HG03439 (cell line): ENCODE results near the gene ARHGAP22.

ENCODE experiments used
- ATAC-seq: cut with Tn5 transposase; IDR thresholded peaks from one replicate; pipeline ENCODE4 v1.9.1; 2021; ENCODE audit warnings: mild to moderate bottlenecking, moderate library complexity; ENCODE audit not compliant: unreplicated experiment

ARHGAP22 gene

GRCh38 chr10:48468130-48468790 lies 136.6 kb downstream of the ARHGAP22 start:
- no peak for ATAC-seq

GRCh38 chr10:48467669-48468068 lies 137.2 kb downstream of the ARHGAP22 start:
- ATAC-seq, result no peak

- no peak for ATAC-seq
Measured at GRCh38 chr10:48466611-48467240, 138.1 kb downstream of the ARHGAP22 start.

GRCh38 chr10:48465860-48466521 lies 138.9 kb downstream of the ARHGAP22 start:
- no peak for ATAC-seq

GRCh38 chr10:48464871-48465736 lies 139.8 kb downstream of the ARHGAP22 start:
- ATAC-seq, result no peak

GRCh38 chr10:48464121-48464870 lies 140.6 kb downstream of the ARHGAP22 start:
- ATAC-seq, result no peak

- ATAC-seq, result no peak
Measured at GRCh38 chr10:48463318-48464003, 141.4 kb downstream of the ARHGAP22 start.

GRCh38 chr10:48462482-48463020 lies 142.3 kb downstream of the ARHGAP22 start:
- ATAC-seq, result no peak

- ATAC-seq, result no peak
Measured at GRCh38 chr10:48461623-48462481, 143.0 kb downstream of the ARHGAP22 start.

- no peak for ATAC-seq
Measured at GRCh38 chr10:48460182-48460581, 144.7 kb downstream of the ARHGAP22 start.

- no peak for ATAC-seq
Measured at GRCh38 chr10:48459270-48460150, 145.4 kb downstream of the ARHGAP22 start.

GRCh38 chr10:48458662-48459048 lies 146.2 kb downstream of the ARHGAP22 start:
- no peak for ATAC-seq

GRCh38 chr10:48457949-48458661 lies 146.8 kb downstream of the ARHGAP22 start:
- no peak for ATAC-seq

GRCh38 chr10:48456808-48457761 lies 147.8 kb downstream of the ARHGAP22 start:
- ATAC-seq, result no peak

GRCh38 chr10:48456361-48456804 lies 148.5 kb downstream of the ARHGAP22 start:
- ATAC-seq, result no peak
